Activated CD4-positive, alpha-beta T cell treated with anti-CD3 and anti-CD28 coated beads, Interleukin-2, amount 50 U/mL, for 16 hours (primary cell): ENCODE data around the gene PWWP2A.

Experiments
- DNase-seq: peaks from one replicate; pipeline ENCODE4 v3.0.0-alpha.2; 2020

PWWP2A gene

DNA sequence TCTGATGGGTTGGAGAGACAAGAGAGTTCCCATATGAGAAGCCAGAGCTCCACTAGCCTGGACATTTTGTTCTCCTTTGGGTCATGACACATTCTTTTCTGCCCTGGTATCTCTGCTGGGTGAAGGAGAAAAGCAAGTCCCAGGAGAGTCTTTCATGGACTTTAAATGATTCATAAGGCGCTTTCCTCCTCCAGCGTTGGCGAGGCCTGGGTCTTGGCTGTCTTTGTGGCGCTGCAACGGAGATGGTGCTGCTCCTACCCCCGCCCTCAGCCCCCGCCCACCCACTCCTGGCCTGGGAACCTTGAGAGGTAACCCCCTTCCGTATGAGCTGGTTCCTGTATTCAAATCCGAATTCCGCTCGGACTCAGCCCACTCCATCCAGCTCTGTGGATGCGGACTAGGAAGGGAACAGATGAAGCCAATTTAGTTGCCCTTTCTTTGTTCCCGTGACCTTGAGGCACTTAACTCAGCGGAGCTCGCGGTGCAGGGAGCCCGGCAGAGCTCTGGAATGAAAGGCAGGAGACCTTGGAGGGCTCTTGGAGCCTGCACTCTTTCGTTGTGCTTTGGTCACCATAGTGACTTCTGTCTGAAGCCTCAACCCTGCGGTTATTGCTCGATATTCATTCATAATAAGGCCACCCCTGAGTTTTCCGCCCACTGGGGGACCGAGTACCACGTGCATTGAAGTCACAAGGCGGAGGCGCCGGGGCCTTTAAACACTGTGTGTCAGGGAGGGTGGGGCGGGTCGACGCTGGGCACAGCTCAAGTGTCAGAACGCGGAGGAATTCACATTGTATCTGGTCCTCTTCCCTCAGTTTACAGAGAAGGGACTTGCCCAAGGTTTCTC lies 14.0 kb upstream of the PWWP2A start:
- no peak for DNase-seq

DNA sequence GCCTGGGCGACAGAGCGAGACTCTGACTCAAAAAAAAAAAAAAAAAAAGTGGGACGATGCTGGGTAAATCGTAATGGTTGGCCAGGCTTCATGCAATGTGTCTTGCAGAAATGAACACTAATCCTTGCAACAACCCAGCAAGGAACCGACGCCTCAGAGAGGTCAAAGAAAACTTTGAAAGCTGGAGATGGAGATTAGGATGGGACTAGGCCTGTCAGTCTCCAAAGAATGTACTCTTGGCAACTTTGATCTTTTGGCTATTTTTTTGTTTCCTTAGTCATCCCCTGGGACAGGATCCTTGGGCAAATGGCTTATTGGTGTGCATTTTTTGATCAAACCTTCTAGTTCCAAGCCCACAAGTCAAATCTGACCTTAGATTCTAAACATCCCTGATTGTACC lies 10.6 kb upstream of the PWWP2A start:
- no peak for DNase-seq

DNA sequence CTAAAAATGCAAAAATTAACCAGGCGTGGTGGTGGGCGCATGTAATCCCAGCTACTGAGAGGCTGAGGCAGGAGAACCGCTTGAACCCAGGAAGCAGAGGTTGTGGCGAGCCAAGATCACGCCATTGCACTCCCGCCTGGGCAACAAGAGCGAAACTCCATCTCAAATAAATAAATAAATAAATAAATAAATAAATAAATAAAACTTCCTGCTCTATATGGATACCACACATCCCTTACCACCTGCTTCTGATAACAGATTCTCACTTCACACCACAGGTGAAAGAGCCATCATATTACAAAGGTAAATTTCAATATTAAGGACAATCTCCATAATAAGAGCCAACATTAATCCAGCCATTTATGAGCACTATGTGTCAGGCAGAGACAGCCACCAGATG lies 9.4 kb upstream of the PWWP2A start:
- DNase-seq, result no peak

DNA sequence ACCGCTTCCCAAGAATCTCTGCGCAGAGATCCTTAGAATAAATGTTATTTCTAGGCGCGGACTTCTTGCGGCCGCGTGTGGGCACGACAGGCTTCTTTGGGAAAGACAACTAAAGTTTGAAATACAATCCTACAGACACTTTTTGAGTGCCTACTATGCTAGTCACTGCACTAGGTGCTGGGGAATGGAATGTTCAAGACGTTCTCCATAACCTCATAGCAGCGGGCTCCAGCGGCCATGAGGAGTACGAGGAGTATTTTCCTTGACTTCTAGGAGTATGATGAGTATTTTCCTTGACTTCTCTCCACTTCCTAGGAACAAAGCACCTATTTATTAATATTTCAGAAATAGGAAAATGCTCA lies 636 bp upstream of the PWWP2A start:
- DNase-seq, result no peak

DNA sequence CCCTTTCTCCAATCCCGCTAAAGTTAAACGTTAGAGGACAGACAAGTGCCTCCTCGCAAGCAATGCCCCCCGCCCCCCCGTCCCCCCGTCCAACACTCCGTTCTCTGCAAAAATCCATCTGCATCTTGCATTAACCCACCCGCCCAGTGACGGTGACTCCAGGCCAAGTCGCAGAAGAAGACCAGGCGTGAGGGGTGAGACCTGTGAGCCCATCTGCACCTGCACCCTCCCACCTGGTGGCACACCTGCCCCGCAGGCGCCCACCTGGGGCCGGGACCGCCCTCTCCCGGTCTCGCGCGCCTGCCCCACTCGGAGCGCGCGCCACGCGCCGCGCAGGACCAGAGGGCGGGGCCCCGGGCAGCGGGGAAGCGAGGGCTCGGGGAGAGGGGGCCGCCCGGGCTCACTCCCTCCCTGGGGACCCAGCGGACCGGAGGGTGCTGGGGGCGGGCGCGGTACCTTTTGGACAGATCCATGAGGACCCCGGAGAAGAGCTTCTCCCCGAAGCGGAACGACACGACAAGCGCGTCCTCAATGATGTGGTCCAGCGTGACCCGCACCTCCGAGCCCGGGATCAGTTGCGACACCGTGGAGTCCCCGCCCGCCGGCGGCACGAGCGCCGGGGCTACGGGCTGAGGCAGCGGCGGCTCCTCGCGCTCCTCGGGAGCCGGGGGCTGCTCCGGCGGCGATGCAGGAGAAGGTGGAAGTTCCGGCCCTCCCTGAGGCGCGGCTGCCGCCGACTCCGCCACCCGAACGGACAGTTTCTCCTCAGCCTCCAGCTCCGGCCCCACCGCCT lies 705 bp downstream of the PWWP2A start:
- peak; percentile 27 for DNase-seq

DNA sequence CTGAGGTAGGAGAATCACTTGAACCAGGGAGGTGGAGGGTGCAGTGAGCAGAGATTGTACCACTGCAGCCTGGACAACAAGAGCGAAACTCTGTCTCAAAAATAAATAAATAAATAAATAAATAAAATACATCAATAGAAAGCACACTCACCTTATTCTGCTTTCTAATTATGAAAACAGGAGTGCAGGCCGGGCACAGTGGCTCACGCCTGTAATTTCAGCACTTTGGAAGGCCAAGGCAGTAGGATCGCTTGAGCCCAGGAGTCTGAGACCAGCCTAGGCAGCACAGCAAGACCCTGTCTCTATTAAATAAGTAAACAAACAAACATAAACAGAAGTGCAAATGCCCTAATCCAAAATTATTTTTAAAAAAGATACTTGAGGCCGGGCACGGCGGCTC lies 2.3 kb downstream of the PWWP2A start:
- DNase-seq, result no peak

DNA sequence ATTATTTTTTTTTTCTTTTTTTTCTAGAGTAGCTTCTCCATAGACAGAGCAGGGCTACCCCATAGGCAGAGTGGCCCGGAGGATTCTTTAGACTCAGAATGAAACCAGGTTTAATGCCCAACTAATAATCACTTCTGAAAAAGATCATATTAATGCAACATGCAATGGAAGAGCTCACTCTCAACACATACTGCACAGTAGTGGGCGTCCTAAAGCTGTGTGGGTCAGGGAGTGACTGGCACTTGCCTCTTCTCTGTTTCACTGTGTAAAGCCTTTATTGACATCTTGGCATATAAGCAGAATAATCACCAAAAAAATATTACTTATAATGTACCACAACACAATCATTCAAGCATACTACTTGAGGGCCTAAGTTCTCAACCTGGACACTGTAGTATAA lies 11.1 kb downstream of the PWWP2A start:
- DNase-seq, result no peak

DNA sequence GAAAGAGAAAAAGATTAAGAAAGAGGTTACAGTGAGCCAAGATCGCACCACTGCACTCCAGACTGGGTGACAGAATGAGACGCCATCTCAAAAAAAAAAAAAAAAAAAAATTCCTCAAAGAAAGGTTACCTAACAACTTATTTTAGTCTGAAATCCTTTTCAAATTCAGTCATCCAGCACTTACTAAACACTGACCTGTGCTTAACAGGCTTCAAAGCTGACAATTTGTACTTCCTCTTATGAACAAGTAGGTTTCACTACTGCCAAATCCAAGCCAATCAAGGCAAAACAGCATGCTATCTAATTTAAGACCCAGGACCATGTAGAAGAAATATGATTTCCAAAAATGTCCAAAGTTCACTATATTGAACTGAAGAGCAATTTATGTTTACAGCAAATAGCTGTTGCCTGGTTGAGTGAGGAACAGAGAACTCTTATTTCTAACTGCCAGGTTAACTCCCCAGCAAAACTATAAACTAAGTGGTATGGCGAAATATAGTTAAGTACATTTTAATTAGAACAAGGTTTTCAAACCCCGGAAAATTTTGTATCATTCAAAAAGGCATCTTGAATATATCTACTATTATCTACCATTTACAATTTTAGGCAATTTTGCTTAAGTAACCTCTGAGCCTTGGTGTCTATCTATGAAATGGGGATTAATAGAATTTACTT lies 13.4 kb downstream of the PWWP2A start:
- peak; percentile 8 for DNase-seq

DNA sequence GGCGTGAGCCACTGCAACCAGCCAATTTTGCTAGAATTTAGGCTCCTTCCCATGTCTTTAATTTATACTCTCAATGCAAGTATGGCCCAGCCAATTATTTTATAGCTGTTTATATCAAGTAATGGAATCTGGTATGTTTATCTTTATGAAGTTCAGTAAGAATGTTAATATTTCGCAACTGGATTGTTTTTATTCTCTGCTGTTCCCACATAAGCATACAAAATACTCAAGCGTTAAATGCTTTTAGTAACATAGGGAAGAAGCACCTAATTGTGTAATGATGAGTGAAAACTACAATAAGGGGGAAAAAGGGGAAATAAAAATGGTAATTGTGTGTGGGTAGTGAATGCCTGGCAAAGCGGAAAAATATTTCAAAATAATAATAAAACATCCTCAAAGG lies 21.3 kb downstream of the PWWP2A start:
- no peak for DNase-seq

DNA sequence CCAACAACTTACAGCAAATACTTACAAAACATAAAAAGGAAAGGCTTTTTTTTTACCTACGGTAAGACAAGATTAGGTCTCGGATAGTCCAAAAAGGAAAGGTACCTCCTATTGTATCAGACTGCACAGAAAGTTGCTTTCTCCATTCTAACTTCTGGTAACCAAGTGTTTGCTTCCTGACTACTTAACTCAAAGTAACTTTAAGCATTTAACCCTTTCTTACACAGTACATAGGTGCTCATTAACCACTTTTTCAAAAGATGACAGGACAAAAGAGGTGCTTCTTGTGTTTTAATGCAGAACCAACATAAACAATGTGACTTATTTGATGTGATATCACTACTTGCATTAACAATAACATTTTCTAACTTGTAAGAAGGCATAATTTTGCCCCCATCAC lies 23.1 kb downstream of the PWWP2A start:
- DNase-seq, result no peak

DNA sequence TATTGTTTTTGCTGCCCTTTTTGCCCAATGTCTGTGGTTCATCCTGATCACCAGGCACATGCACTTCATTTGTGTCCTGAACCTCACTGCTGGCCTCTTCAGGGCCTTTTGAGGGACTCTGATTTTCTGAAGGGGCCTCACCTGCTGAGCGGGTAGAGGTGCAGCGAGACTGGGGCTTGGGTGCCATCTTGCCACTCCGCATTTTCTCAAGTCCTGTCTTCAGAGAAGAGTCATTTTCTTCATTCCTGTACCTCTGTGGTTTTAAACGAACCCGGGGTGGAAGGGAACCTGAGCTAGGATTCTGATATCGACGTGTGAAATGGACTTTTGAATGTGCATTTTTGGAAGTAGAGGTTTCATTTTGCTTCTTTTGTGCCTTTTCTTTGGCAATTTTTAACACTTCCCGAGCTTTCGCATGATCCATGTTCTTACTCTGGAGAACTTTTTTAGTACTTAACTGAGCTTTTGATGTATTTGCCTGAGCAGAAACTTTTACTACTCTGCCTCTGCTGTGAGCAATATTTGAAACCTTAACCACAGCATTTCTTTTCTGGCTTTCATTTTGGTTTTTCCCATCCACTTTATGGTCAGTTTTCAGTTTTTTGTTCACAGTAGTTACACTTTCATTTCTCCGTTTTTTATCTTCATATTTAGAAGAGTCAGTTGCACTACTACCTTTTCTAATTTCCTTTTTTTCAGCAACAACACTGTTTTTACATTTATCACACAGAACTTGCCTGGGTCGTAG lies 26.1 kb downstream of the PWWP2A start:
- DNase-seq, result no peak

DNA sequence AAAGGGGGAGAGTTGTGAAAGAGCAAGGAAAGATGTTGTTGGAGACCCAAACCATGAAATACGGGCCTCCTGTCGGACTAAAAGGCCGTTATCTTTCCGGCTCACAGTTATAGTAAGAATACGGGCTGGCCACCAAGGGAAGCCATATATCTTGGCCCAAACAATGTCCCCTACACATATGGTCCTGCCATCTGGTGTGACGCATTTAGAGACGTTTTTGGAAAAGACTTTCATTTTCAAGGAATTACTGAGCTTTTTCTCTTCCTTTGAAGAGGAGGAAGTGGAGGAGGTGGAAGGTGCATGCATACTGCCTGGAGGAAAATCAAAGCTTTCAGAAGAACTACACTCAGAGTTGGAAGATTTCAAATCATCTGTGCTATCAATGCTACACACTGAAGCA lies 26.7 kb downstream of the PWWP2A start:
- DNase-seq, result no peak

DNA sequence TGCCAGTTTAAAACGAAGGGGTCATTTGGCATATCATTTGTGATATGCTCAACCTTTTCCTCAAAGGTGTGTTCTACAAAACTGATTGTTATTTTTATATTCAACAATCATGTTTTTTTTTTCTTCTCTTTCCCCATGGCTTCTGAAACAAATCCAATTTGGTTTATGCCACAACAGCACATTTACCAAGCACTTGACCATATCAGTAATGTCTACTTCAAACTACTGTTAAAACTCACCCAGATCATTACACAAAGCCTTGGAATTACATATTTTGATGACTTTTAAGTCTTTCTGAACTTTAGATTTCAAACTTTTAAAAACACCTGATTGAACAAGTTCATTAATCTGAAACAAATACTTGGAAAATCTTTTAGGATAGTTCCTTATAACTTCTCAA lies 29.2 kb downstream of the PWWP2A start:
- no peak for DNase-seq

DNA sequence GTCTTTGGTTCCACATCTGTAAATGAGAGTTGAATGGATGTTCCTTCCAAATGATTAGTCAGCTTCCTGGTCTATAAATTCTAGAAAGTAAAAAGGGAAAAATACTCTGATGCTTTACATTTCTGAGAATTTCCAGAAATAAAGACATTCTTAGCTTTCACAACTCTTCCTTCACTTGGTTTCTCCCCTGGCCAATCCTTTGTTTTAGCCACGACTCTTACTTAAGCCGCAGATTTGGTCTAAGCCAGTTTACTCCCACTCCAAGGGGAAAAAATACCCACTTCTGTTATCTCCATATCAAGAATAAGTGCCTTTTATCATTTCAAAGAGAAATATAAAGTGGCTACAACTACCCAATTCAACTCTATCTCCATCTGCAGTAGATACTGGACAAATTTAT lies 29.7 kb downstream of the PWWP2A start:
- DNase-seq, result no peak

DNA sequence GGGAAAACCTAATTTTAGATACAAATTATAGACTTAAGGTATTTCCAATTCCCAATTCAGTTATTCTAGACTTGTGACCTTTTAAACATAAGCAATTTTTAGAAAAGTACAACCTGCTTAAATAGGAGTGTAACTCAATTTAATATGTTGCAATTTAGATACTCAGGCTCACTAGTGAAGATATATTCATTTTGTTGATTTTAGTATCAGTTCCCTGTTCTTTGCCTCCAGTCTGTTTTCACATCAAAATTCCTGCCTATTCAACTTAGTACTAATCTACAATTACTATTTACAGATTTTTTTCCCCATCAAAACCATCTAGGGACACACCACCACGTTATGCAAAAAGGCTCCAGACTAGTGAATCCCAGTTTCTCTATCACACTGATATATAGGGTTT lies 30.4 kb downstream of the PWWP2A start:
- no peak for DNase-seq

DNA sequence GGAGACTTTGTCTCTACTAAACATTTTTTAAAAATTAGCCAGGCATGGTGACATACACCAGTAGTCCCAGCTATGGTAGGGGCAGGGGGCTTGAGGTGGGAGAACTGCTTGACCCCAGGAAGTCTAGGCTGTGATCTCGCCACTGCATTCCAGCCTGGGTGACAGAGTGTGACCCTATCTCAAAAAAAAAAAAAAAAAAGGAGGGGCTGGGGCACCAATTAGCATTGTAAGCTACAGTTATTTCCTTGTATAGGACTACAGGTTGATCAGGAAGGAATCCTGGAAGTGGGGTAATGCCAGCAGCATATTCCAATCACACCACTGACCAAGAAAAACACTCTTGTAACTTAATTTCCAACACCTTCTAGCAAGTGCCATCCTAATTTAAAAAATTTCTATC lies 32.1 kb downstream of the PWWP2A start:
- DNase-seq, result no peak

DNA sequence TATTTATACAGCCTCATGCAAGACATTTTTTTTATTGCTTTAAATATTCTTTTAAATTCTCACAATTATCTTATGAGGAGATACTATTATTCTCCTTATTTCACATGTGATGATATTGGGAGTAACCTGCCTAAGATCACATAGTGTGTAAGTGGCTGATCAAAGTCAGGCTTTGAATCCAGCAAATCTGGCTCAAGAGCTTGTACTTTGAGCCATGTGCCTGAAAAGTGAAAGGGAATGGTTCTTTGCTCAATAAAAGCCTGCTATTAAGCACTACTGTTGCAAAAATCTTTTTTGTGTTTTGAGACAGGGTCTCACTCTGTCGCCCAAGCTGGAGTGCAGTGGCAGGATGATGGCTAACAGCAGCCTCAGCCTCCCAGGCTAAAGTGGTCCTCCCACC lies 35.1 kb downstream of the PWWP2A start:
- no peak for DNase-seq

DNA sequence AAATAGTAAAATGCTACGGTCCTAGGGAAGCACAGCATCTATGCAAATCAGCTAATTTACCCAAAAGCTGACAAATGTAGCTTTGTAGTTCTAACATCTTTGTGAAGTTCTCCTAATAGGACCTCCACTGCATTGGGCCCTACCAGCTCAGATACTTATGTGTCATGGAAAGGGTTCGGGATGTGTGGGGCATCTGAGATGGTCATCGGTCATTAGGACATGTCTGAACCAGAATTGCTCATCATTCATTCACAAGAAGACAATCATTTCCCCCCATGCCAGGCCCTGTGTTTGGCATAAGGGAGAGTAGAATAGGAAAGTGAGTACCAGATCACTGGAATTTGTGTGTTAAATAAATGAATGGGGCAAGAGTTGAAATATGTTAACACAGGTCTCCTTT lies 35.7 kb downstream of the PWWP2A start:
- DNase-seq, result no peak

DNA sequence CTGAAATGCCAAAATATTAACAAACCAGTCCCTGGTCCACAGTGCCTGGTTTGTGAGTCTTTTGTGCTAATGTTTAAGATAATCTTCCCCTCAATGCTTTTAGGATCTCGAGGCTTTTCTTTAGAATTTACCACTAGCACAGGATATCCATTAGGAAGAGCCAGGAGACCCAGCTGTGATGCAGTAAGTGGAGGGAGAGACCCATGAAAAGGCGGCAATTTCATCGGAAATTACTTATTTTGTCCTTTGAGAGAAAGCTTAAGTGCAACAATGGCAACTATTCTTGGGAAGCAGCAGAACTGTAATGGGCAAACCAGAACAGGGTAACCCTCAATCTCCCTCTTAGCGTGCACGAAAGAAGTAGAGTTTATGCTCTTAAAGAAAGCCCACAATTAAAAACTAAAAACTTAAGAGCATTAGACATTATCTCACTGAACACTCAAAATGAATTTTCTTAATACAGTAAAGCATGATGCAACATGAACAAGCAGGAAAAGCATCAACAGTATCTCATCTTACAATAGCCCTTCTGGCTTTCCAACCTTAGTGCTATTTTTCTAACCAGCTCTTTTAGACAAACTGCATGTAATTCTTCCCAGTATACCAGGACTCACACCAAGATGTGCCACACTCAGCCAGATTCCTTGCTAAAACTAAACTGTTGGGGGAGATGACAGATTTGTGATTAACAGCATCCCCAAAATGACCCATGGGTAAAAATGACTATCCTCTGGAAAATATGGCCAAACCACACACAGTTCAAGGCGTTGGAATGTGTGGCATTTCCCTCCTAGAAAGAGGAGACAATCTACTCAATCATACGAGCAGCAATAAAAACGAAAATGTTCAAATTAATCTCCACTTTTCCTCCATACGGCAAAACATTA lies 36.4 kb downstream of the PWWP2A start:
- DNase-seq, result no peak

DNA sequence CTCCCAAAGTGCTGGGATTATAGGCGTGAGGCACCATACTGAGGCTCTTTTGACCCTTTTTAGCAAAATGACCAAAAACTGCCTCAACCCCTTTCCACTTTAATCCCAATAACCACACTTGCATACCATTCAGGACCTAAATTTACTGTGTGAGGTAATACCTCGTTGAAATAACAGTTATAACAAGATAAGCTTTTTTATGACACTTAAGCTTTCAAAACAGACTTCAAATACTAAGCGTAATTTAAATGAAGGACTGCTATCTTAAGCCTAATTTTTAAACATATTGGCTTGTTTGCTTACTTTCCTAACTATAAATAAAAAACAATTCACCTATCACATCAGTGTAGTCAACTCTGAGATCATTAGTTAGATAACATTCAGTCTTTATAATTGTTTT lies 37.8 kb downstream of the PWWP2A start:
- no peak for DNase-seq

DNA sequence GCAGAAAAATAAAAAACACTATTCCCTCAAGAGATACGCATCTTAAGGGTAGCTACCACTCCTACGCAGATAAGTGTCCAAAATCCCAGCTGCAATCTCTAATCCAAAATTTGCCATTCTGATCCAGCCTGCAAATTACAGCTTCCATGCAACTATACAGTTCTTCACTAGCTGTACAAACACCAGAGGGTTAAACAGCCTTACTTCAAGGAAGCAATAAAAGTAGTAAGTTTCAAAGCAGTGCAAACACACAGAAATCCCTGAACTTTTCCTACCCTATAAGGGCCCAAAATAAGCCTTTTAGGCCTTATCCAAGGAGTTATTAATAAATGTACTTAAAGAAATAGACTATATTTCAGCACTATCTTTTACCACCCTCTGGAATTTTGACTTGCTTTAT lies 39.5 kb downstream of the PWWP2A start:
- DNase-seq, result no peak

DNA sequence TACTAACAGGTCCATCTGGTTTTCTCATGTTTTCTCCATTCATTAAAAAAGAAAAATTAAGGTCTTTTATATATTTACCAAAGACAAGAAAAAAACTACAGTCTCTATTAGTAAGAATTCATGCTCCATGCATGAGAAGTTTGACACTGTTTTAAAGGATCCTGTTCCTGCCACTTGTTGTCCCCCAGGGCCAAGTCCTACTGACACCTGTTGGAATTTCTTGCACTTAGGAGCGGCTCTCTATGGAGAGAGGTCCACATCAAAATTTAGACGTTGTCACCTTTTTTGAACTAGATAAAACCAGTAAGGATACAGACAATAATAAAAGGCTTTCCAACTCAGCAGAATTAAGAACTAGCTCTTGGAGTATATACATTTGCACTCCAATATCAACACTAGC lies 42.3 kb downstream of the PWWP2A start:
- no peak for DNase-seq
